Epithelial cell of proximal tubule (primary cell): ENCODE data around the gene CASTOR1. TPM values are rescaled to one million over a fixed set of nuclear protein-coding genes. Genes with fewer than 3 reads are reported as not detected.

Experiments used
- DNase-seq: peaks from one replicate; pipeline ENCODE4 v3.0.0-alpha.2; 2011; ENCODE audit warnings: low read depth
- H3K4me3 ChIP-seq: 2 replicates; pipeline ENCODE4 v1.5.1; 2011; ENCODE audit warnings: low read depth, mild to moderate bottlenecking, low read length
- total RNA-seq: library from RNA; depleted of rRNA; stranded (reverse); fragments of >200 nt; gene quantifications from 2 replicates; pipeline ENCODE4 v1.2.3, GENCODE V29; 2015
- TF ChIP-seq, protein P1 (sequence below): conservative IDR thresholded peaks from 2 replicates; pipeline ENCODE4 v1.5.1; 2012; ENCODE audit warnings: low read depth, mild to moderate bottlenecking, low read length

CASTOR1 gene
- total RNA-seq, 1 donor from 2014 or later = 14.3 TPM

GRCh38 chr22:30289980-30290313 lies 642 bp upstream of the CASTOR1 start:
- DNase-seq = no peak
- peak overlapping the region; percentile 53 for H3K4me3 ChIP-seq
- TF ChIP-seq, protein P1, sequence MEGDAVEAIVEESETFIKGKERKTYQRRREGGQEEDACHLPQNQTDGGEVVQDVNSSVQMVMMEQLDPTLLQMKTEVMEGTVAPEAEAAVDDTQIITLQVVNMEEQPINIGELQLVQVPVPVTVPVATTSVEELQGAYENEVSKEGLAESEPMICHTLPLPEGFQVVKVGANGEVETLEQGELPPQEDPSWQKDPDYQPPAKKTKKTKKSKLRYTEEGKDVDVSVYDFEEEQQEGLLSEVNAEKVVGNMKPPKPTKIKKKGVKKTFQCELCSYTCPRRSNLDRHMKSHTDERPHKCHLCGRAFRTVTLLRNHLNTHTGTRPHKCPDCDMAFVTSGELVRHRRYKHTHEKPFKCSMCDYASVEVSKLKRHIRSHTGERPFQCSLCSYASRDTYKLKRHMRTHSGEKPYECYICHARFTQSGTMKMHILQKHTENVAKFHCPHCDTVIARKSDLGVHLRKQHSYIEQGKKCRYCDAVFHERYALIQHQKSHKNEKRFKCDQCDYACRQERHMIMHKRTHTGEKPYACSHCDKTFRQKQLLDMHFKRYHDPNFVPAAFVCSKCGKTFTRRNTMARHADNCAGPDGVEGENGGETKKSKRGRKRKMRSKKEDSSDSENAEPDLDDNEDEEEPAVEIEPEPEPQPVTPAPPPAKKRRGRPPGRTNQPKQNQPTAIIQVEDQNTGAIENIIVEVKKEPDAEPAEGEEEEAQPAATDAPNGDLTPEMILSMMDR = no peak

DNA sequence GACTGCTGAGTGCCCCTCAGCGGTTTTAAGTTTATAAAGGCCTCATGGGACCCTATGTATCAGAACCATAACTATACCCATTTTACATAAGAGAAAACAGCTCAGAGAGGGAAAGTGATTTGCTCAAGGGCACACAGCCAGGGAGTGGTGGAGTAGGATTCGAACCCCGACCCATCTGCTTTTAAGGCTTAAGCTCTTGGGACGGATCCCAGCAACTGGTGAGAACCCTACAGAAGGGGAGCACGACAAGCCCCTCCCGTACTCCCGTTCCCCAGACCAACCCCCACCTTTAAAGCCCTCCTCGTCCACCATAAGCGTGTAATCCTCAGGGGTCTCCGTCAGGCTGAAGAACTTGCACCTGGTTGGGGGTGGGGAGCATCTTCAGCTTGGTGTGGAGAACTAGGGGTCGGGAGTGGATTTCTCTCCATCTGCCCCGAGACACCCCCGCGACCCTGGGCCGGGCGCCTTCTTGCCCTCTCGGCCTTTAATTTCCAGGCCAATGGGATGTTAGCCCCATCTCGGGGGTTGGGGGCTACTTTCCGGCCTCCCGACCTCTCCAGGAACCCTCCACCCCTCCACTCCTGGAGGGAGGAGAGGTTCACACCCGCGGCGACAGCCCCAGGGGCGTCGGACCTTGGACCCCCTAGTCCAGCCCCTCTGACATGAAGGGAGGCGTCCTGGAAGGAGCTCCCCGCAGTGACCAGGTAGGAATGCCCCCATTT lies 725 bp downstream of the CASTOR1 start:
- peak overlapping the region; percentile 89 for H3K4me3 ChIP-seq
- TF ChIP-seq, protein P1 = no peak
- DNase-seq = no peak

GRCh38 chr22:30287648-30288418 lies 1.5 kb downstream of the CASTOR1 start:
- DNase-seq = peak; percentile 68
- TF ChIP-seq, protein P1 = peak; percentile 66

GRCh38 chr22:30286813-30287647 lies 2.3 kb downstream of the CASTOR1 start:
- TF ChIP-seq, protein P1 = peak; percentile 90
- no peak overlapping the region for H3K4me3 ChIP-seq
- DNase-seq = no peak

More at GRCh38 chr22:30287648-30288418, 1.5 kb downstream of the CASTOR1 start:
- H3K4me3 ChIP-seq = peak overlapping the region; percentile 89

DNA sequence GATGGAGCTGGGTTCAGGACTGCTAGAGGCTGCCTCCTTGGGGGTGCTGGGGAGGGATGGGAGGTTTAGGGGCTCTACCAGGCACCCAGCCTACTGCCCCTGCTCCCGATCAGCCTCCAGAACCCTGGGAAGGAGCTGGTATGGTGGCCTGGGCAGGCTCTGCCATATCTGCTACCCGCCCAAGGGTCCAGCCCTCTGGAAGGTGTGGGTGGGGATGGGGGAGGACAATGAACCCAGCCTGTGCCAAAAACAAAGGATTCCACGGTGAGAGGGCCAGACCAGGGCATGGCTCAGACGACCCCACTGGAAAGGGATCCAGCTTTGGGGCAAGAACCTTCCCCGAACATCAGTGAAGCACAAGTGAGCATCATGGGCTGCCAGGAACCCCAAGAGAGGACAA lies 3.0 kb downstream of the CASTOR1 start:
- TF ChIP-seq, protein P1 = no peak
- no peak overlapping the region for H3K4me3 ChIP-seq
- DNase-seq = no peak

- no peak overlapping the region for H3K4me3 ChIP-seq
- no peak for DNase-seq
- TF ChIP-seq, protein P1 = no peak
Observed at GRCh38 chr22:30285846-30286200, 3.5 kb downstream of the CASTOR1 start.
